GM10266 (cell line): ENCODE results near the gene KIAA0513.

Experiments used
- DNase-seq: peaks from one replicate; pipeline ENCODE4 v3.0.0; 2012; ENCODE audit errors: extremely low spot score
- CTCF ChIP-seq: IDR thresholded peaks from 2 replicates; pipeline ENCODE4 v1.5.1; 2012; ENCODE audit warnings: mild to moderate bottlenecking, low read depth; ENCODE audit not compliant: control insufficient read depth, insufficient read depth; ENCODE audit errors: missing control alignments

KIAA0513 gene

GRCh38 chr16:85133290-85133599, 105.7 kb downstream of the KIAA0513 start:
- no peak for TF ChIP-seq CTCF
- no peak for DNase-seq

GRCh38 chr16:85134076-85134788, 106.6 kb downstream of the KIAA0513 start:
- no peak for TF ChIP-seq CTCF
- no peak for DNase-seq

GRCh38 chr16:85134789-85135142, 107.2 kb downstream of the KIAA0513 start:
- no peak for DNase-seq
- no peak for TF ChIP-seq CTCF

GRCh38 chr16:85136213-85136701, 108.7 kb downstream of the KIAA0513 start:
- no peak for TF ChIP-seq CTCF
- DNase-seq: peak; percentile 48

GRCh38 chr16:85136702-85137322, 109.2 kb downstream of the KIAA0513 start:
- TF ChIP-seq CTCF: no peak
- no peak for DNase-seq

GRCh38 chr16:85137323-85138072, 109.9 kb downstream of the KIAA0513 start:
- TF ChIP-seq CTCF: no peak
- no peak for DNase-seq
